Panc1 (cell line): ENCODE data around the gene TRPV5. TPM values are rescaled to one million over a fixed set of nuclear protein-coding genes. Genes with fewer than 3 reads are reported as not detected.

Experiments used
- ATAC-seq: fragments of 200-7000 bp; cut with Tn5 transposase; 2 replicates; pipeline ENCODE4 v1.9.1; 2020; ENCODE audit warnings: mild to moderate bottlenecking, moderate library complexity
- BruUV-seq: library from RNA; stranded (reverse); fragments of 400-500 nt; replicated peaks from 2 replicates; lab custom pipeline; 2021; lab: Mats Ljungman, UMichigan
- CTCF ChIA-PET: fragments of 300-600 bp; sonication (Branson Sonifier 250); formaldehyde crosslinking; loops from one replicate; lab custom pipeline; 2022; ENCODE audit warnings: antibody characterized with exemption; lab: Charles Lee
- POLR2A ChIA-PET: fragments of 300-600 bp; sonication (Branson Sonifier 250); formaldehyde crosslinking; loops from one replicate; lab custom pipeline; 2022; ENCODE audit warnings: antibody characterized with exemption; lab: Charles Lee
- DNase-seq: peaks from one replicate; pipeline ENCODE4 v3.0.0-alpha.2; 2010; ENCODE audit warnings: low read depth, low spot score
- H3K27ac ChIP-seq: 2 replicates; pipeline ENCODE4 v1.5.1; 2011; ENCODE audit warnings: mild to moderate bottlenecking, low read length, inconsistent platforms
- H3K27me3 ChIP-seq: fragments of 200-500 bp; sonication (Bioruptor generic); 2 replicates; pipeline ENCODE4 v1.6.0; 2014; ENCODE audit warnings: low read length, inconsistent platforms; ENCODE audit not compliant: control insufficient read depth, insufficient read depth
- H3K36me3 ChIP-seq: fragments of 200-500 bp; sonication (Bioruptor generic); 2 replicates; pipeline ENCODE4 v1.5.1; 2014; ENCODE audit warnings: inconsistent platforms, mild to moderate bottlenecking, low read length, moderate library complexity; ENCODE audit not compliant: control insufficient read depth, insufficient read depth
- H3K4me1 ChIP-seq: 2 replicates; pipeline ENCODE4 v1.5.1; 2011; ENCODE audit warnings: inconsistent platforms, mild to moderate bottlenecking, low read length, moderate library complexity; ENCODE audit not compliant: control insufficient read depth, insufficient read depth
- H3K4me3 ChIP-seq, 2 experiments: 2 replicates each; pipeline ENCODE4 v1.5.1; 2011 to 2012; ENCODE audit warnings: low read depth in 2 of 2, low read length in 2 of 2, mild to moderate bottlenecking in 2 of 2, inconsistent platforms in 1 of 2, moderate library complexity in 1 of 2
- H3K9me3 ChIP-seq: fragments of 200-500 bp; sonication (Bioruptor generic); 2 replicates; pipeline ENCODE4 v1.5.1; 2014; ENCODE audit warnings: low read depth, mild to moderate bottlenecking, inconsistent platforms, low read length, moderate library complexity; ENCODE audit not compliant: control insufficient read depth, insufficient read depth
- CTCF ChIP-seq: fragments of 450-650 bp; IDR thresholded peaks from 2 replicates; pipeline ENCODE4 v1.5.1; 2017; ENCODE audit warnings: mild to moderate bottlenecking
- POLR2AphosphoS5 ChIP-seq: IDR thresholded peaks from 2 replicates; pipeline ENCODE4 v1.6.1; 2012; ENCODE audit warnings: mild to moderate bottlenecking, low read depth, low read length, moderate library complexity
- REST ChIP-seq, 2 experiments: IDR thresholded peaks; 2 replicates each; pipeline ENCODE4 v1.6.1; 2011 to 2012; ENCODE audit warnings: low read depth in 2 of 2, control low read depth in 1 of 2, low read length in 1 of 2, mild to moderate bottlenecking in 1 of 2, moderate library complexity in 1 of 2; ENCODE audit not compliant: insufficient read depth in 1 of 2
- SIN3A ChIP-seq: IDR thresholded peaks from 2 replicates; pipeline ENCODE4 v1.6.1; 2012; ENCODE audit warnings: low read depth, mild to moderate bottlenecking, low read length, moderate library complexity, borderline replicate concordance; ENCODE audit not compliant: insufficient read depth
- TCF7L2 ChIP-seq: IDR thresholded peaks from 2 replicates; pipeline ENCODE4 v1.6.1; 2011; ENCODE audit warnings: mild to moderate bottlenecking, low read depth, low read length, inconsistent platforms
- in situ Hi-C: cut with HindIII; loops from 2 replicates; pipeline ENCODE4 v1.10.0; 2016; ENCODE audit warnings: low sequenced_read_pairs, low pct_unique_long_range_greater_than_20kb
- intact Hi-C: fragments of 100-400 bp; cut with micrococcal nuclease; formaldehyde crosslinking; loops from one replicate; pipeline ENCODE4 v1.10.0; 2022; ENCODE audit not compliant: unreplicated experiment
- total RNA-seq: library from RNA; stranded (reverse); gene quantifications from one replicate; pipeline ENCODE4 v1.2.1, GENCODE V29; 2021; ENCODE audit not compliant: unreplicated experiment

Gene TRPV5
- total RNA-seq, 1 experiment from 2014 or later, result not detected

GRCh38 chr7:142961595-142961972 is 28.0 kb upstream of the TRPV5 start:
- TF ChIP-seq REST (IDR thresholded peaks at IDR 0.05; ENCODE audit: insufficient read depth in 1 of 2, low read depth in 2 of 2, low read length in 1 of 2), result no peak
- no peak for TF ChIP-seq SIN3A
- TF ChIP-seq CTCF, result no peak
- no peak for TF ChIP-seq POLR2AphosphoS5
- no peak for TF ChIP-seq TCF7L2
- Histone ChIP-seq H3K27ac (no peak overlapping the region), H3K9me3 (no peaks in the 10 kb centered on the region), H3K4me3 (no peak overlapping the region), H3K36me3 (no peaks in the 10 kb centered on the region), H3K27me3 (no peaks in the 10 kb centered on the region), H3K4me1 (no peaks in the 10 kb centered on the region)
- BruUV-seq, result no TSS peak
- intact Hi-C loops, result no loop called here
- DNase-seq (no peak), ATAC-seq (no peak)
- ChIA-PET CTCF (no interaction called here), POLR2A (no interaction called here)
- in situ Hi-C loops, result no loop called here

- in situ Hi-C loops, result no loop called here
- no peaks in the 10 kb centered on the region for H3K4me1 ChIP-seq
- POLR2A ChIA-PET, result no interaction called here
- H3K4me3 ChIP-seq, result no peak overlapping the region
- ATAC-seq (no peak), DNase-seq (no peak)
- H3K36me3 ChIP-seq, result no peaks in the 10 kb centered on the region
- intact Hi-C loops, result no loop called here
- H3K27me3 ChIP-seq, result no peaks in the 10 kb centered on the region
- H3K9me3 ChIP-seq, result no peaks in the 10 kb centered on the region
- CTCF ChIA-PET, result no interaction called here
- TF ChIP-seq TCF7L2 (no peak), CTCF (peak; percentile 11; the same call in 1 of the 2 replicates)
- no peak overlapping the region for H3K27ac ChIP-seq
- no TSS peak for BruUV-seq
Measured at GRCh38 chr7:142960955-142961512, 27.5 kb upstream of the TRPV5 start.
